GM12878 (cell line): ENCODE results near the gene FRMD8.

Source experiments
- BACH1 ChIP-seq: fragments of 450-650 bp; IDR thresholded peaks from 2 replicates; pipeline ENCODE4 v1.6.1; 2017; ENCODE audit warnings: mild to moderate bottlenecking, borderline replicate concordance
- EP300 ChIP-seq, 2 experiments: fragments of 150-350 bp in 1 of 2; IDR thresholded peaks; 2 replicates each; pipeline ENCODE4 v1.6.1; 2011 to 2012; ENCODE audit warnings: low read depth in 2 of 2, low read length in 2 of 2, borderline replicate concordance in 1 of 2, improper control_type of control experiment in 1 of 2, inconsistent platforms in 1 of 2; ENCODE audit not compliant: control insufficient read depth in 1 of 2
- EZH2 ChIP-seq: IDR thresholded peaks from 2 replicates; pipeline ENCODE4 v1.6.1; 2012; ENCODE audit warnings: low read depth, mild to moderate bottlenecking, control low read depth, inconsistent platforms, low read length, borderline replicate concordance; ENCODE audit not compliant: control insufficient read depth
- MXI1 ChIP-seq: fragments of 150-350 bp; IDR thresholded peaks from 2 replicates; pipeline ENCODE4 v1.6.1; 2011; ENCODE audit warnings: low read depth, mild to moderate bottlenecking, inconsistent platforms, low read length, improper control_type of control experiment
- MYC ChIP-seq: IDR thresholded peaks from 2 replicates; pipeline ENCODE4 v1.6.1; 2011; ENCODE audit warnings: mild to moderate bottlenecking, low read length, moderate library complexity, inconsistent platforms; ENCODE audit not compliant: insufficient read depth, insufficient replicate concordance, insufficient read length, severe bottlenecking
- NFXL1 ChIP-seq: fragments of 450-650 bp; IDR thresholded peaks from 2 replicates; pipeline ENCODE4 v1.6.1; 2017; ENCODE audit warnings: antibody characterized with exemption, mild to moderate bottlenecking, borderline replicate concordance
- NKRF ChIP-seq: fragments of 450-650 bp; conservative IDR thresholded peaks from 2 replicates; pipeline ENCODE4 v1.6.1; 2017; ENCODE audit warnings: mild to moderate bottlenecking, moderate library complexity
- POLR2A ChIP-seq: IDR thresholded peaks from 2 replicates; pipeline ENCODE4 v1.6.1; 2011; ENCODE audit warnings: low read depth, mild to moderate bottlenecking, low read length
- RELA ChIP-seq: fragments of 450-650 bp; IDR thresholded peaks from 2 replicates; pipeline ENCODE4 v1.8.0; 2014; ENCODE audit warnings: borderline replicate concordance; ENCODE audit not compliant: partially characterized antibody
- TF ChIP-seq, protein P1 (sequence below), 3 experiments: IDR thresholded peaks in 2 of 3; conservative IDR thresholded peaks in 1 of 3; 2 replicates each; pipeline ENCODE4 v1.5.1; 2011; ENCODE audit warnings: low read depth in 3 of 3, low read length in 3 of 3, mild to moderate bottlenecking in 3 of 3, control low read depth in 2 of 3, moderate library complexity in 2 of 3, inconsistent platforms in 1 of 3, mixed read lengths in 1 of 3; ENCODE audit not compliant: control insufficient read depth in 2 of 3, insufficient read depth in 1 of 3; ENCODE audit errors: extremely low read depth in 1 of 3

- TF ChIP-seq MYC (no peak), RELA (no peak), EZH2 (no peak), MXI1 (no peak), EP300 (IDR thresholded peaks at IDR 0.05; ENCODE audit: borderline replicate concordance in 1 of 2, control insufficient read depth in 1 of 2, low read depth in 2 of 2, low read length in 2 of 2) (no peak), BACH1 (no peak), POLR2A (no peak), NFXL1 (no peak), NKRF (no peak)
- TF ChIP-seq, protein P1, sequence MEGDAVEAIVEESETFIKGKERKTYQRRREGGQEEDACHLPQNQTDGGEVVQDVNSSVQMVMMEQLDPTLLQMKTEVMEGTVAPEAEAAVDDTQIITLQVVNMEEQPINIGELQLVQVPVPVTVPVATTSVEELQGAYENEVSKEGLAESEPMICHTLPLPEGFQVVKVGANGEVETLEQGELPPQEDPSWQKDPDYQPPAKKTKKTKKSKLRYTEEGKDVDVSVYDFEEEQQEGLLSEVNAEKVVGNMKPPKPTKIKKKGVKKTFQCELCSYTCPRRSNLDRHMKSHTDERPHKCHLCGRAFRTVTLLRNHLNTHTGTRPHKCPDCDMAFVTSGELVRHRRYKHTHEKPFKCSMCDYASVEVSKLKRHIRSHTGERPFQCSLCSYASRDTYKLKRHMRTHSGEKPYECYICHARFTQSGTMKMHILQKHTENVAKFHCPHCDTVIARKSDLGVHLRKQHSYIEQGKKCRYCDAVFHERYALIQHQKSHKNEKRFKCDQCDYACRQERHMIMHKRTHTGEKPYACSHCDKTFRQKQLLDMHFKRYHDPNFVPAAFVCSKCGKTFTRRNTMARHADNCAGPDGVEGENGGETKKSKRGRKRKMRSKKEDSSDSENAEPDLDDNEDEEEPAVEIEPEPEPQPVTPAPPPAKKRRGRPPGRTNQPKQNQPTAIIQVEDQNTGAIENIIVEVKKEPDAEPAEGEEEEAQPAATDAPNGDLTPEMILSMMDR (IDR thresholded peaks at IDR 0.05 in 2 of 3, conservative IDR thresholded peaks at IDR 0.05 in 1 of 3; ENCODE audit: control insufficient read depth in 2 of 3, extremely low read depth in 1 of 3, insufficient read depth in 1 of 3, low read depth in 3 of 3, low read length in 3 of 3): no peak
Observed at GRCh38 chr11:65379698-65380459, 6.6 kb upstream of the FRMD8 start.
